CD4-positive, alpha-beta T cell treated with Interleukin-17A for 4 hours (primary cell): ENCODE measurements around the gene SLAMF9.

Source experiments
- DNase-seq: peaks from one replicate; pipeline ENCODE4 v3.0.0-alpha.2; 2020; ENCODE audit warnings: mixed read lengths

Gene SLAMF9

DNA sequence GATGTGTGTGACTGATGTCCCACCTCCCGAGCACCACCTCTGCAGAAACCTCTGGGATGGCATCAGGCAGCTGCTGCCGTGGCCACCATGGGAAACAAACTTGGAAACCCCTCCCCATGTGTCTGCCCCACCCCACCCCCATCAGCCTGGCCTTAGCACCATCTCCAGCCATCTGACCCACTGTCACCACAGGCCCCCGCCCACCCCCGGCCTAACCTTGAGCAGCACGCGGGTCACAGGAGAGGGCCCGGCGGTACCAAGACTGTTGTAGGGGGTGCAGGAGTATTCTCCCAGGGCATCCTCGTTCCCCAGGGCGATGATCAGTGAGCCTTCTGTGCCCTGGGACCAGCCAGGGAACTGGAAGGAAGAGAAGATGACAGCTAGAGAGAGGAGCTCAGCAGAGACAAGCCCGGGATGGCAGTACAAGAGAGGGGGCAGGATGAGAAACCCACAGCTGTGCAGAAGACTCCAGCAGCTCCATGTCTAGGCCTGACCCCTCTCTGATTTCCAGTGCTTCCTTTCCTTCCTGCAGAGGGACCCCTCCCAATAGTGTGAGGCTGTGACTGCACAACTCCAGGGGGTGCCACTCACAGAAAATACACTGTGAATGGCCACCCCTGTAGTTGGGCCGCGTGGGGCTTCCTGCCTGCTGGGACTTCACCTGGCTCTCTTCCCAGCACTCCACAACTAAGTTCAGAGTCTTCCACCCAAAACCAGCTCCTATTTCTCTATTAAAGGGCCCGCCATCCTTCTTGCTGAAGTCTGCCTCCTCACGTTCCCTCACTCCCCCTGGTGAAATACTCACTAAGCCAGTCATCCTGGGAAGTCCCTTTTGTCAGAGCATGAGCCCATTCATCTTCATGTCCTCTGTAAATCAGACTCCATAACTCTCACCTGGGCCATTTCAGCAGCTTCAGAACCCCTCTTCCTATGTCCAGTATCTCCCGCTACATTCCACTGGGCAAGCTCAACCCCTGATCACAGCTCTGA, 21.4 kb downstream of the SLAMF9 start:
- DNase-seq = no peak

GRCh38 chr1:159931795-159932173, 22.3 kb downstream of the SLAMF9 start:
- DNase-seq = no peak

- no peak for DNase-seq
Observed at GRCh38 chr1:159931101-159931794, 22.8 kb downstream of the SLAMF9 start.

DNA sequence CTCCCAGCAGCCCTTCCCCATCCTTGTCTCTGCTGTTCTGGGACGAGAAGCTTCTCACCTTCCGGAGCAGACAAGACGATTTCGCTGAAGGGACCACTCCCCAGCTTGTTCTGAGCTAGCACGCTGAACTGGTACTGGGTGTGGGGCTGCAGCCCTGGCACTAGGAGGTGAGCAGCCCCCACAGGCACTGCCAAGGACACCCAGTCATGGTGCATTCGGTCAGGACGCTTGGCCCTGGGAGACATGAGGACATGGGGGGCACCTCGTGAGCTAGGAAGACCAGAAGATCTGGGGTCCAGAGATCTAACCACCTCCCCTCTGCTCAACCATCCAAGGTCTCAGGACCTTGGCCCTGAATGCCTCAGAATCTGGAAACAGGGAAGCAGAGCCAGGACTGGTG, 23.4 kb downstream of the SLAMF9 start:
- no peak for DNase-seq

DNA sequence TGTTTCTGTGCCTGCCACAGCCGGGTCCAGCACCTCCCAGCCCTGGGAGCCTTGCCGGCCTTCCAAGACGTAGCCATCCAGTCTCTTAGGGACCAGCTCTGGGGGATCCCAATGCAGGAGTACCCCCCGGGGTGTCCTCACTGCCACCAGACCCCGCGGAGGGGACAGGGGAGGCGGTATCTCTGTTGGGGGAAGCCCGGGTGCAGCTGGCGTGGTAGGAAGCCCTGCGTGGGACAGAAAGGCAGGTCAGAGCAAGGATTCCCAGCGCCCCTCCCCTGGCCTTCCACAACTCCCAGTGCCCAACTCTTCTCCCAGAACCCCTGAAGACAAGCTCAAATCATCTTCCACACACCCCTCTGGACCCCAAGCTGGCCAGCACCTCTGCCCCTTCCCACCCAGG, 23.8 kb downstream of the SLAMF9 start:
- no peak for DNase-seq

- DNase-seq = no peak
Observed at GRCh38 chr1:159929155-159930051, 24.6 kb downstream of the SLAMF9 start.

DNA sequence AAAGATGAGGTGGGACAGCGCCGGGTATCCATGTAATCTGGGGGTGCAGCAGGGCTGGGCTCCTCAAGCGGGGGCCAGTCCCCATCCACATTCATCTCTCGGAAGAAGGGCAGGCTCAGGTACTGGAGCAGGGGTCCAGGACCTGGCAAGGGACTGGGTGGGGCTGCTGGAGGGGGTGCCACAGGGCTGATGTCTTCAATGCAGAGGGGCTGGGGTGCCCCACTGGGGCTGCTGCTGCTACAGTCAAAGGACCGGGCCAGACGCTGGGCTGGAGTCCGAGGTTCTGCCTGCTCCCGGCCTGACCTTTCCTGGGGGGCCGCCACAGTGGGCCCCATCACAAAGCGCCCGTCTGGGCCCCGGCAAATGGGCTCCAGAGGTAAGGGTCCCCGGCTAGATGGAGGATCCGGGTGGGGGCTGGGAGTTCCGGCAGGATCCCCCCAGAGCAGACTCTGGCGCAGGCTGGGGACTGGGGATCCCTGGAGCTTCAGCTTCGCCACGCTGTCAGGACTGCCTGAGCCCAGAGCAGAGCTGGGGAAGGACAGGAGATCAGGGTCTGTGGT, 25.5 kb downstream of the SLAMF9 start:
- DNase-seq = no peak

GRCh38 chr1:159927849-159928431, 26.1 kb downstream of the SLAMF9 start:
- no peak for DNase-seq

DNA sequence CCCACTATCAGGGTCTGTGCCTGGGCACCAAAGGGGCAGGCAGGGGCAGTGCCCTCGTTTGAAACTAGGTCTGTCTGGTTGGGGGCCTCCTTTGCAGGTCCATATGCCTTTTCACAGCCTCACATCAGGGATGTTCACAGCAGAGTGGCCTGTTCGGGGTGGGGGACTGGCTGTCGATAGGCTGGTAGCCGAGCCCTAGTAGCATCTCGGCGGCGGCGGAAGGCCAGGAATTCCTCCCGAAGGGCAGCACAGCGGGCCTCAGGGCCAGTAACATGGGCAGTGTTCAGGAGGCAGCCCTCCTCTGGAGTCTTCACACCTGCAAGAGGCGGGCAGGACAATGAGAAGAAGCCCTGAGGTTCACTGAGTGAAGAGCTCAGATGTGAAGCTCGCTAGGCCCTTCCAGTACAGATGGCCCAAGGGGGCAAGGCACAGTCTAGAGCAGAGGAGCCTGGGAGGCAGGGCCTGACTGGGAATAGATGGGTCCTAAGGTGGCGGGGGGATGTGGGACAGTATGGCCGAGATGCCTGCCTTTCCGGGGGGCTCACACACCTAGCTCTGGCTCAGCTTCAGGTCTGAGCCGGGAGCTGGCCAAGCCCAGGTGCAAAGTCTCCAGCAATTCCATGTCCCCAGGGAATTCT, 26.7 kb downstream of the SLAMF9 start:
- no peak for DNase-seq

- DNase-seq = no peak
Observed at GRCh38 chr1:159925719-159926078, 28.3 kb downstream of the SLAMF9 start.

- peak; percentile 95 for DNase-seq
Observed at GRCh38 chr1:159924791-159925718, 29.0 kb downstream of the SLAMF9 start, which contains the start of gene TAGLN2. TSS of gene TAGLN2 (minus strand) at chr1:159925507. CDS start at chr1:159920509, 4,998 bp downstream.

DNA sequence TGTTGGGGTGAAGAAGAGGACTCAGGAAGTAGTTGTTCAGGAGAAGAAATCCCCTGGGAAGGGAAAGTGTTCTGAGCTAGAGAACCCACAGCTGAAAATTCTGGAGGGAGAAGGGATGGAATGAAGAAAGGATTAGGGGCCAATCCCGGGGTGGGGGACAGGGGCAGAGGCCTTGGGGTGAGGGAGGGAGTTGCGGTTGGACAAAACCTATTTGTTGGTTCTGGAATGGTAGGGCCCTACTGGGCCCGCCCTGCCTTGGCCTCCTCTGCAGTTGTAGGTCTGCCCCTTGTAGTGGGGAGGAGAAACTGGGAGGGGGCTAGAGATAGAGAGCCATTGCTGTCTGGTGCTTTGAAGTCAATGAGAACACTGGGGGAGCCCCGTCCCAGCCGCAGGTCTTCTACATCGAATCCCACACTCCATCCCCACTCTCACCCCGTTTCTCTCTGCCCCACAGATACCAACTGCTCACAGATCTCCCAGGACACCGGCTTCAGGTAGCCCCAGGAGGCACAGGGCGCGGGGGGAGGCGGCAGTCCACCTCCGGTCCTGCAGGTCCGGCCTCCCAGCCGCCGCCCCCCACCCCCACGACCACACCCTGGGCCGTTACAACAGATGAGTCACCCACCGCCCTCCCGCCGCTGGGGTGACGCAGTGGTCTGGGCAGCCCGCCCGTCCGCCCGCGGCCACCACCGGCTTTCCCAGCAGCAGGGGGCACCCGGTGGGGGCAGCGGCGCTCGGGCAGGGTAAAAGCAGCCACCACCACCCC, 29.8 kb downstream of the SLAMF9 start:
- peak; percentile 67 for DNase-seq

GRCh38 chr1:159923203-159924024, 30.6 kb downstream of the SLAMF9 start:
- DNase-seq = peak; percentile 86

- no peak for DNase-seq
Observed at GRCh38 chr1:159922511-159923202, 31.4 kb downstream of the SLAMF9 start.

DNA sequence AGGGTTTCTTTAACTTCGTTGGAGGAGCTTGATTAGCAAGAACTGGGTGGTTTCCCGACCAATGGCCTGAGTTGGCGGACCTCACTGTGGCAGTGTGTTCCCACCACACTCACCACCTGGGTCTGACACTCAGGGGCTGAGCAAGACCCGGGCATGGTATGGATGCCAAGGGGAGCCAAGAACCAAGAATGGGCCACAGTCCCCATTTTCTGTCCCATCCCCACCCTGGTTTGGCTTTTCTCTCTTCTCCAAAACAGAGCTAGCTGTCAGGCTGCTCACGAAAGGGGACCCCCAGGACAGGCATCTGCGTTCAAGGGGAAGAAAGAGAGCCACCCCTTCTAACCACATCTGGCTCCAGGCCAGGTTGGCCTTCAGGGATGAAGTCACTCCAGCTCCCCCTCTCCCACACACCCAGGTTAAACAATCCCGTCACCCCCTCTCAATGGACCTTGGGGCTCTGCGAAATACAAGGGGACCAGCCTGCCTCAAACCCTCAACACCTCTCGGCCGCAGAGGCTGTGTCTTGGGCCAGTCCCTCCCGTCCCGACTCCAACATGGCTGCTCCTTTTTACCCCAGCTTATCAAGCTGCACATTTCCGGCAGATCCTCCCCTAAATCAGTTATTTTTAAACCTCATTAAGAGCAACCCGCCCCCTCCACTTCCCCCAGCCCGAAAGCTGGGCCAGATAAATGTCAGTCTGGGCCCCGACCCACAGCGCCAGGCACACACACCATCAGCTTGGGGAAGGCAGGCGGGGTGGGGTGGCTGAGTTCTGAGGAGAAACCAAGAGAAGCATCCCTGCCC, 32.1 kb downstream of the SLAMF9 start:
- DNase-seq = peak; percentile 24

DNA sequence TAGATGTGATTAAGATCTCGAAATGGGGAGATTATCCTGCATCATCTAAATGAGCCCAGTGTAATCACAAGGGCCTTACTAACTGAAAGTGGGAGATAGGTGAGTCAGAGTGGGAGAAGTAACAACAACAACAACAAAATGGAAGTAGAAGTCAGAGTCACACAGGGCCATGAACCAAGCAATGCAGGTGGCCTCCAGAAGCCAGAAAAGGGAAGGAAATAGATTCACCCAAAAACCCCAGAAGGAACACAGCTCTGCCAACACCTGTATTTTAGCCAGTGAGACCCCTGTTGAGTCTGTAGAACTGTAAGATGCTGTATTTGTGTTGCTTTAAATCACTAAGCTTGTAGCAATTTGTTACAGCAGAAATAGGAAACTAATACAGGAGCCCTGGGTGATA, 32.8 kb downstream of the SLAMF9 start:
- DNase-seq = peak; percentile 21

- no peak for DNase-seq
Observed at GRCh38 chr1:159920651-159921050, 33.4 kb downstream of the SLAMF9 start.
